ENCODE results near the gene CMSS1. TPM values are rescaled to one million over a fixed set of nuclear protein-coding genes. Genes with fewer than 3 reads are reported as not detected.

The CMSS1 gene
- polyA plus RNA-seq, 1 of the 3 experiments (the other 2 are of a cell fraction): 9.1 TPM

DNA sequence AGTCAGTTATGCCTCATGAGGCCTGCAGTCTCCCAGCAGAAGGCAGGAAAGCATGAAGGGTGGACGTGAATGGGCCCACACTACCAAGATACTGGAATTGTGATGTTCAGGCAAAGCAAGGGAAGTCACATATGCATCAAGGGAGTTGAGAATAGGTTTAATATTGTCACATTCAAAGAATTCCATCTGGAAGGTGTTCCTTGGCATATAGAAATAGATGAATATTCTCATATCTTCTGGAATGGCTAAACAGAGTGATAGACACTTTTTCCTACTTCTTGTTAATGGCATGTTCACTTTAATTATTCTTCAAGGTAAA is 103.7 kb downstream of the CMSS1 start:
- Histone ChIP-seq H3K27ac (ENCODE audit: low read depth in 2 of 2, low read length in 1 of 2) (peak overlapping the region in 1 of 2 experiments; percentile 24; a peak in 1 of 4 replicates), H3K27me3 (ENCODE audit: insufficient read depth) (no peaks in the 10 kb centered on the region), H3K9ac (no peak overlapping the region), H3K4me1 (ENCODE audit: control insufficient read depth in 1 of 2, insufficient read depth in 2 of 2, low read depth in 1 of 2, low read length in 1 of 2) (peaks cover 6 to 19% of the 10 kb centered on the region in 2 experiments; a peak in 3 of 4 replicates), H3F3A (replicated peaks; ENCODE audit: insufficient read depth) (peaks cover 8% of the 10 kb centered on the region), H3K4me3 (ENCODE audit: low read depth in 2 of 2, low read length in 1 of 2) (no peak overlapping the region), H3K36me3 (replicated peaks in 1 of 2; ENCODE audit: control insufficient read depth in 1 of 2, insufficient read depth in 2 of 2, low read length in 1 of 2) (no peaks in the 10 kb centered on the region), H4K20me1 (ENCODE audit: insufficient read depth) (no peaks in the 10 kb centered on the region), H2AFZ (ENCODE audit: low read depth) (no peak overlapping the region), H3K79me2 (ENCODE audit: insufficient read depth) (no peaks in the 10 kb centered on the region), H3K9me2 (no peaks in the 10 kb centered on the region), H3K4me2 (no peak overlapping the region), H3K9me3 (no peaks in the 10 kb centered on the region)
- 100% methylated on average over 1 of the region's 1 CpG for WGBS (ENCODE audit: low lambda C conversion rate)
- TF ChIP-seq FOSL2 (IDR thresholded peaks at IDR 0.05; ENCODE audit: borderline replicate concordance, low read depth) (no peak), USF1 (IDR thresholded peaks at IDR 0.05; ENCODE audit: borderline replicate concordance, low read depth) (no peak), SIN3A (IDR thresholded peaks at IDR 0.05; ENCODE audit: borderline replicate concordance, low read depth, low read length) (no peak), RXRA (IDR thresholded peaks at IDR 0.05; ENCODE audit: borderline replicate concordance, low read depth) (no peak), TEAD4 (IDR thresholded peaks at IDR 0.05; ENCODE audit: borderline replicate concordance, insufficient read depth) (no peak), TAF1 (IDR thresholded peaks at IDR 0.05; ENCODE audit: borderline replicate concordance, low read depth, low read length) (no peak), ELF1 (IDR thresholded peaks at IDR 0.05) (no peak)
- TF ChIP-seq, protein P1, sequence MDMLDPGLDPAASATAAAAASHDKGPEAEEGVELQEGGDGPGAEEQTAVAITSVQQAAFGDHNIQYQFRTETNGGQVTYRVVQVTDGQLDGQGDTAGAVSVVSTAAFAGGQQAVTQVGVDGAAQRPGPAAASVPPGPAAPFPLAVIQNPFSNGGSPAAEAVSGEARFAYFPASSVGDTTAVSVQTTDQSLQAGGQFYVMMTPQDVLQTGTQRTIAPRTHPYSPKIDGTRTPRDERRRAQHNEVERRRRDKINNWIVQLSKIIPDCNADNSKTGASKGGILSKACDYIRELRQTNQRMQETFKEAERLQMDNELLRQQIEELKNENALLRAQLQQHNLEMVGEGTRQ (IDR thresholded peaks at IDR 0.05; ENCODE audit: borderline replicate concordance, low read depth, low read length): no peak
- POLR2A ChIA-PET: no interaction called here
- CTCF ChIA-PET: no interaction called here
- DNase-seq: no peak

DNA sequence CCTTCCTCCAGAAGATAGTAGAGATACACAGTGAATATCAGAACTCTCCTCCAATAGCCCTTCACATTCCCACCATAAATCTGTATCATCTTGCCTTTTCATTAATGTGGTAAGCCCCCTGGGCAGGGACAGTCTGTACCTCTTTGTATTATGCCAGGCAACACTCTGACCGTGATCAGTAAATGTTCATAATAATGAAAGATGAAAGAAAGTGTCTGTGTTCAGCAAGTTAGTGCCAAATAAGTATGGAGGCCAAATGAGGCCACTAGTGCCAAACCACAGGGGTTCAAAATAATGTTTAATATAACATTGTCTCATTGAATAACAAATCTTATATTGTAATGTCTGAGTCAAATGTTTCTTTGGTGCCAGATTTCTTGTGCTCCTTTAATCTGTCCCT is 104.3 kb downstream of the CMSS1 start:
- H3K27me3 ChIP-seq (ENCODE audit: insufficient read depth): no peaks in the 10 kb centered on the region
- no peaks in the 10 kb centered on the region for H3K9me2 ChIP-seq
- no peak overlapping the region for H2AFZ ChIP-seq (ENCODE audit: low read depth)
- H3K4me2 ChIP-seq: no peak overlapping the region
- H3K4me3 ChIP-seq (ENCODE audit: low read depth in 2 of 2, low read length in 1 of 2): no peak overlapping the region
- no peak for DNase-seq
- H3K9me3 ChIP-seq: no peaks in the 10 kb centered on the region
- ChIA-PET CTCF (interaction anchor here (1.2 kb wide), 1 partner anchor 30 kb away, joined by 3 read pairs; no protein-coding TSS in a partner anchor), POLR2A (no interaction called here)
- no peaks in the 10 kb centered on the region for H4K20me1 ChIP-seq (ENCODE audit: insufficient read depth)
- no peak for TF ChIP-seq YY1 (IDR thresholded peaks at IDR 0.05; ENCODE audit: low read depth)
- no peaks in the 10 kb centered on the region for H3K36me3 ChIP-seq (replicated peaks in 1 of 2; ENCODE audit: control insufficient read depth in 1 of 2, insufficient read depth in 2 of 2, low read length in 1 of 2)
- H3K9ac ChIP-seq: no peak overlapping the region
- no peaks in the 10 kb centered on the region for H3K79me2 ChIP-seq (ENCODE audit: insufficient read depth)
- H3K27ac ChIP-seq (ENCODE audit: low read depth in 2 of 2, low read length in 1 of 2): peak overlapping the region in 1 of 2 experiments; percentile 24; a peak in 1 of 4 replicates
- peaks cover 10% of the 10 kb centered on the region for H3F3A ChIP-seq (replicated peaks; ENCODE audit: insufficient read depth)
- H3K4me1 ChIP-seq (ENCODE audit: control insufficient read depth in 1 of 2, insufficient read depth in 2 of 2, low read depth in 1 of 2, low read length in 1 of 2): peaks cover 6 to 22% of the 10 kb centered on the region in 2 experiments; a peak in 3 of 4 replicates
- 88% methylated on average over 1 of the region's 1 CpG for WGBS (ENCODE audit: low lambda C conversion rate)

DNA sequence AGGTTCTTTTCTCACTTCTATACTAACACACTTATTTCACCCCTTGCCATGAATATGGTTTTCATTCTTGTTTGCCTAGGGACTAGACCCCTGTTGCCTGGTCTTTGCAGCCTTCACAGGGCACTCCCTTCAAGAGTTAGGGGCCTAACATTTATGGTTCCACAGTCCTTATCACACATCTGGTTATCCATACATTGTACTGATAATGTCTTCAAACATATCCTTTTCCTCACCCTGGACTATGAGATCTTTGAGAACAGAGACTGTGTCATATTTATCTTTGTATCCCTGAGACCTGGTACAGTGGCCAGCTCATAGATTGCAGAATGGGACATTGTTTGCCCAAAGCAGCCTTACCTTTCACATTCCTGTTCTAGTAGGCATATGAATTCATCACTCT is 106.2 kb downstream of the CMSS1 start:
- Histone ChIP-seq H4K20me1 (ENCODE audit: insufficient read depth) (no peaks in the 10 kb centered on the region), H3K9ac (no peak overlapping the region), H3K27me3 (ENCODE audit: insufficient read depth) (no peaks in the 10 kb centered on the region), H3K27ac (ENCODE audit: low read depth in 2 of 2, low read length in 1 of 2) (no peak overlapping the region), H3K4me3 (ENCODE audit: low read depth in 2 of 2, low read length in 1 of 2) (no peak overlapping the region), H3K9me3 (no peaks in the 10 kb centered on the region), H3K4me2 (no peak overlapping the region), H2AFZ (ENCODE audit: low read depth) (no peak overlapping the region), H3K36me3 (replicated peaks in 1 of 2; ENCODE audit: control insufficient read depth in 1 of 2, insufficient read depth in 2 of 2, low read length in 1 of 2) (no peaks in the 10 kb centered on the region), H3K79me2 (ENCODE audit: insufficient read depth) (no peaks in the 10 kb centered on the region), H3K4me1 (ENCODE audit: control insufficient read depth in 1 of 2, insufficient read depth in 2 of 2, low read depth in 1 of 2, low read length in 1 of 2) (peaks cover 6 to 22% of the 10 kb centered on the region in 2 experiments; a peak in 3 of 4 replicates), H3K9me2 (no peaks in the 10 kb centered on the region), H3F3A (replicated peaks; ENCODE audit: insufficient read depth) (peaks cover 10% of the 10 kb centered on the region)
- TF ChIP-seq CTCF (IDR thresholded peaks at IDR 0.05): no peak
- DNase-seq: no peak
- ChIA-PET POLR2A (no interaction called here), CTCF (no interaction called here)

Measured in SK-N-SH (cell line).